ENCODE results near the gene TMTC4.
"Not testable (repeated sequence)": the region's sequence is repeated elsewhere in the genome, so short reads cannot be mapped to it uniquely, and the experiment has no call there.

Gene TMTC4

GRCh38 chr13:100620792-100621191, 53.8 kb downstream of the TMTC4 start:
- peaks cover 13% of the 10 kb centered on the region for H3K4me1 ChIP-seq (ENCODE audit: control insufficient read depth, insufficient read depth, low read length)
- no peaks in the 10 kb centered on the region for H3K27me3 ChIP-seq (ENCODE audit: control insufficient read depth, insufficient read depth, low read length)
- no peak overlapping the region for H3K9ac ChIP-seq (ENCODE audit: low read depth, low read length)
- H3K4me3 ChIP-seq (ENCODE audit: low read depth, low read length), result no peak overlapping the region
- peaks cover 13% of the 10 kb centered on the region for H3K36me3 ChIP-seq (ENCODE audit: control insufficient read depth, insufficient read depth, low read length)
- H3K27ac ChIP-seq (ENCODE audit: low read depth, low read length), result no peak overlapping the region
- H3K9me3 ChIP-seq (ENCODE audit: control insufficient read depth, insufficient read depth, low read length), result peaks cover 13% of the 10 kb centered on the region

- H3K27me3 ChIP-seq (ENCODE audit: control insufficient read depth, insufficient read depth, low read length), result no peaks in the 10 kb centered on the region
- H3K36me3 ChIP-seq (ENCODE audit: control insufficient read depth, insufficient read depth, low read length), result peaks cover 11% of the 10 kb centered on the region
- H3K27ac ChIP-seq (ENCODE audit: low read depth, low read length), result no peak overlapping the region
- no peak overlapping the region for H3K4me3 ChIP-seq (ENCODE audit: low read depth, low read length)
- no peak overlapping the region for H3K9ac ChIP-seq (ENCODE audit: low read depth, low read length)
- peaks cover 4% of the 10 kb centered on the region for H3K4me1 ChIP-seq (ENCODE audit: control insufficient read depth, insufficient read depth, low read length)
- H3K9me3 ChIP-seq (ENCODE audit: control insufficient read depth, insufficient read depth, low read length), result peaks cover 13% of the 10 kb centered on the region
These were observed 54.7 kb downstream of the TMTC4 start for GRCh38 chr13:100619940-100620339.

DNA sequence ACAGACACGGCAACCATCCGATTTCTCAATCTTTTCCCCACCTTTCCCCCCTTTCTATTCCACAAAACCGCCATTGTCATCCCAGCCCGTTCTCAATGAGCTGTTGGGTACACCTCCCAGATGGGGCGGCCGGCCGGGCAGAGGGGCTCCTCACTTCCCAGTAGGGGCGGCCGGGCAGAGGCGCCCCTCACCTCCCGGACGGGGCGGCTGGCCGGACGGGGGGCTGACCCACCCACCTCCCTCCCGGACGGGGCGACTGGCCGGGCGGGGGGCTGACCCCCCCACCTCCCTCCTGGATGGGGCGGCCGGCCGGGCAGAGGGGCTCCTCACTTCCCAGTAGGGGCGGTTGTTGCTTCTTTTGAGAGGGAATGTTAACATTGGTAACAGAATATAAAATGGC, 55.7 kb downstream of the TMTC4 start:
- not testable (repeated sequence) for H3K36me3 ChIP-seq (ENCODE audit: control insufficient read depth, insufficient read depth, low read length); H3K4me1 ChIP-seq (ENCODE audit: control insufficient read depth, insufficient read depth, low read length); H3K9ac ChIP-seq (ENCODE audit: low read depth, low read length); H3K4me3 ChIP-seq (ENCODE audit: low read depth, low read length); H3K27me3 ChIP-seq (ENCODE audit: control insufficient read depth, insufficient read depth, low read length); H3K27ac ChIP-seq (ENCODE audit: low read depth, low read length)
- peaks cover 13% of the 10 kb centered on the region for H3K9me3 ChIP-seq (ENCODE audit: control insufficient read depth, insufficient read depth, low read length)

DNA sequence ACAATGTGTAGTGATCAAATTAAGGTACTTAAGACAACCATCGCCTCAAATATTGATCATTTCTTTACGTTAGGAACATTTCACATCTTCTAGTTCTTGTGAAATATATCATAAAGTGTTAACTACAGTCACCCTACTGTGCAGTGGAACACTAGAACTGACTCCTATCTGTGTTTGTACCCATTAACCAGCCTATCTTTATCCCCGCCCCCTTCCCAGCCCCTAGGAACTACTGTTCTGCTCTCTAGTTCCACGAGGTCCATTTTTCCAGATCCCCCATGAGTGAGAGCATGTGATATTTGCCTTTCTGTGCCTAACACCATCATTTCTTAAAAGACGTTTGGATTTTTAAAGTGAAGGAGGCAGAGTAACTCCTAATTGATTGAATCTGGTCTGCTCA, 61.6 kb downstream of the TMTC4 start:
- Histone ChIP-seq H3K4me1 (ENCODE audit: control insufficient read depth, insufficient read depth, low read length) (no peaks in the 10 kb centered on the region), H3K9me3 (ENCODE audit: control insufficient read depth, insufficient read depth, low read length) (peaks cover 6% of the 10 kb centered on the region; the same call in 1 of the 2 replicates), H3K4me3 (ENCODE audit: low read depth, low read length) (no peak overlapping the region), H3K9ac (ENCODE audit: low read depth, low read length) (no peak overlapping the region), H3K27ac (ENCODE audit: low read depth, low read length) (no peak overlapping the region), H3K36me3 (ENCODE audit: control insufficient read depth, insufficient read depth, low read length) (peaks cover 5% of the 10 kb centered on the region), H3K27me3 (ENCODE audit: control insufficient read depth, insufficient read depth, low read length) (no peaks in the 10 kb centered on the region)

GRCh38 chr13:100611678-100612492, 62.7 kb downstream of the TMTC4 start:
- Histone ChIP-seq H3K4me1 (ENCODE audit: control insufficient read depth, insufficient read depth, low read length) (no peaks in the 10 kb centered on the region), H3K36me3 (ENCODE audit: control insufficient read depth, insufficient read depth, low read length) (peaks cover 5% of the 10 kb centered on the region; the same call in 1 of the 2 replicates), H3K9ac (ENCODE audit: low read depth, low read length) (no peak overlapping the region), H3K27ac (ENCODE audit: low read depth, low read length) (no peak overlapping the region), H3K9me3 (ENCODE audit: control insufficient read depth, insufficient read depth, low read length) (no peaks in the 10 kb centered on the region), H3K4me3 (ENCODE audit: low read depth, low read length) (no peak overlapping the region), H3K27me3 (ENCODE audit: control insufficient read depth, insufficient read depth, low read length) (no peaks in the 10 kb centered on the region)

GRCh38 chr13:100610391-100611347, 63.9 kb downstream of the TMTC4 start:
- Histone ChIP-seq H3K4me3 (ENCODE audit: low read depth, low read length) (no peak overlapping the region), H3K27ac (ENCODE audit: low read depth, low read length) (no peak overlapping the region), H3K9ac (ENCODE audit: low read depth, low read length) (no peak overlapping the region), H3K27me3 (ENCODE audit: control insufficient read depth, insufficient read depth, low read length) (no peaks in the 10 kb centered on the region), H3K36me3 (ENCODE audit: control insufficient read depth, insufficient read depth, low read length) (peaks cover 5% of the 10 kb centered on the region; the same call in 1 of the 2 replicates), H3K4me1 (ENCODE audit: control insufficient read depth, insufficient read depth, low read length) (no peaks in the 10 kb centered on the region), H3K9me3 (ENCODE audit: control insufficient read depth, insufficient read depth, low read length) (no peaks in the 10 kb centered on the region)

DNA sequence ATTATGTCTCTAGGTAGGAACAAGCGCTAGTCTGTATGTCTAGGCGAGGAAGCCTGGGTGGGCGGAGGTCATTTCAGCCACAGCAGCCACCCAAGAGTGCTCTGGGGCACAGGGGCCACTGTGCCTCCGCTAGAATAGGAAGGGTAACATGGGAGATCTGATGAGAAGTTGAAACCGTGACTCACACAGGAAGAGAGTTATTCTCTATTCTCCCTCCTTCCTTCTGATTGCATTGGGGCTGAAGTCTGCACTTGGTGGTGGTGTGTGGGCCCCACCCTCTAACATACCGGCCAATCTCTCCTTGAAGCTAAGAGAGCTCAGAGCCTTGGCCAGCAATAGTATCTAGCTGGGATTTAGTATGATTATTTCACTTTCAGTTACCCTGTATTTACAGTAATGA, 65.7 kb downstream of the TMTC4 start:
- Histone ChIP-seq H3K4me1 (ENCODE audit: control insufficient read depth, insufficient read depth, low read length) (no peaks in the 10 kb centered on the region), H3K4me3 (ENCODE audit: low read depth, low read length) (no peak overlapping the region), H3K27ac (ENCODE audit: low read depth, low read length) (no peak overlapping the region), H3K9ac (ENCODE audit: low read depth, low read length) (no peak overlapping the region), H3K36me3 (ENCODE audit: control insufficient read depth, insufficient read depth, low read length) (peaks cover 5% of the 10 kb centered on the region; the same call in 1 of the 2 replicates), H3K27me3 (ENCODE audit: control insufficient read depth, insufficient read depth, low read length) (no peaks in the 10 kb centered on the region), H3K9me3 (ENCODE audit: control insufficient read depth, insufficient read depth, low read length) (no peaks in the 10 kb centered on the region)

DNA sequence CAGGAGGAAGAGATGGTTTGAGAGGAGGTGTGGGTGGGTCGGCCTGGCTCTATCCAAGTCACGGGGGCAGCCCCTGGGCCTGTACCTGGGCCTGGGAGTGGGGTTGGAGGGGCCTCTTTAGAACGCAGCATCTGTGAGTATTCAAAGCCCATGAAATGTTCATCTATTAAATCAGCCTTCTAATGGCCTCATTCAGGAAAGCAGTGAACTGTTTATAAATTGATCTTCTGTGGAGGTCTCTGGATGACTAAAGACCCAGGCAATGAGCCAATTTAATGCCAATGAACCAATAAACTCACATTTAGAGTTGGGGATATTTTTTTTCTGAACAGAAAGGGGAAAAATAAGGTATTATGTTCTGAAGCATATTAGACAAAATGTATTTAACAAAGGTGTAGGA, 66.1 kb downstream of the TMTC4 start:
- H3K9me3 ChIP-seq (ENCODE audit: control insufficient read depth, insufficient read depth, low read length), result no peaks in the 10 kb centered on the region
- no peak overlapping the region for H3K4me3 ChIP-seq (ENCODE audit: low read depth, low read length)
- H3K4me1 ChIP-seq (ENCODE audit: control insufficient read depth, insufficient read depth, low read length), result no peaks in the 10 kb centered on the region
- H3K9ac ChIP-seq (ENCODE audit: low read depth, low read length), result no peak overlapping the region
- H3K27me3 ChIP-seq (ENCODE audit: control insufficient read depth, insufficient read depth, low read length), result no peaks in the 10 kb centered on the region
- H3K27ac ChIP-seq (ENCODE audit: low read depth, low read length), result no peak overlapping the region
- H3K36me3 ChIP-seq (ENCODE audit: control insufficient read depth, insufficient read depth, low read length), result peaks cover 5% of the 10 kb centered on the region; the same call in 1 of the 2 replicates

DNA sequence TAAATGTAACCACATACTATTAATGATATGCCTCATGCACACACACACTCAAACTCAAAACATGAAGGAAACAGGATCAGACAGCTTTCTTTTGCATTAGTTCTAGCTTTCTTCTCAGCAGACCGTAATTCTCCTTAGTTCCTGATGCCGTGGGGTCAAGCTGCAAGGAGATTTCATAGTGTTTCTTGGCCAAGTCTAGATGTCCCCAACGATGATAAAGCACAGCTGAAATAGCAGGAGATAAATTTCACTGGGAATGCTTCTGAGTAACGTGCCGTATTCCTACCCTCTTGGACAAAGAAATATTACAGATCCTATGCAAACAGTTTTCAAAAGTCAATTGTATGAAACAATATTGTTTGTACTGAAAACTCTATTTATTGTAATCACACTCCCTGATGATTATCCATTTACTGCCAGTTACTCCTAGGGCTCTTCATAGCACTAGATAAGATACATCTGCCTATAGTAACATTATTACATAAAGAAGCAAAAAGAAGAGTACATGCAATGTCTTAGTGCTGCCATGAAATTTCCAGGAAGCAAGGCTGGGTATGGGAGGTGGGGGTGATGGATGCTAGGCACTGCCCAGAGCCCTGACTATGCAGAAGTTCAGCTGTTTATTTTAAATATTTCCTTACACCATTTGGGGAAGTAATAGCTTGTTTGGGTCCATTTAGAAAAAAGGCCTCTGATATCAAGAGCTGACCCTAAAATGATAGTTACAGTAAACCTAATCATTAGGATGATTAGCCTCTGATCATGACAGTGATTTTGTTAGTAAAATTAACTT, 69.5 kb downstream of the TMTC4 start:
- H3K4me1 ChIP-seq (ENCODE audit: control insufficient read depth, insufficient read depth, low read length), result no peaks in the 10 kb centered on the region
- no peaks in the 10 kb centered on the region for H3K9me3 ChIP-seq (ENCODE audit: control insufficient read depth, insufficient read depth, low read length)
- H3K36me3 ChIP-seq (ENCODE audit: control insufficient read depth, insufficient read depth, low read length), result no peaks in the 10 kb centered on the region
- no peak overlapping the region for H3K4me3 ChIP-seq (ENCODE audit: low read depth, low read length)
- no peak overlapping the region for H3K27ac ChIP-seq (ENCODE audit: low read depth, low read length)
- H3K27me3 ChIP-seq (ENCODE audit: control insufficient read depth, insufficient read depth, low read length), result no peaks in the 10 kb centered on the region
- H3K9ac ChIP-seq (ENCODE audit: low read depth, low read length), result no peak overlapping the region

DNA sequence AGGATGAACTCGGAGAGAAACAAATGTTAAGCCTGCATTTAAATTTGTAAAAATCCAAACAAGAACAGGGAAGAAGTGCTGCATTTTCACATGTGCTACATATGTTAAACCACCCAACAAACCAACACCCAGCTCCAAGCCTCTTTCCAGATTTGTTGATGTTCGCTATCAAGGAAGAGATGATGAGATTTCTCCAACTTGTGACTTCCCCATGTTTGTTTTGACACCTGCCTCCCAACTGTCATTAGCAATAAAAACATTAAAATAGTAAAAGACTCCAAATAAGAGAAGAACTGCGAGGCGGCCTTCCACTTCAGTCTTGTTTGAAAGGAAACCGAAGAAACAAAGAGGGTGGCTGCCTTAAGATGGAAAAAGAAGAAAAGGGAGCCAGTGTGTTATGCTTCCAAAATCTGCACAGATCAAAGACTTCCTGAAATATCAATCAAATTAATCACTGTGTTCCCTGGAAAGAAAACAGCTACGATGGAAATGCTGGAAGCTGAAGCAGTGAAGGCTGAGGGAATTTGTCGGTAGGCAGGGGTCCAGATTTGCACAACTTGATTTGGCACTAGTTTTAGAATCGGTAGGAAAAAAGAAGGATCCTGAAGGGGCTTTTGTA, 72.0 kb downstream of the TMTC4 start:
- Histone ChIP-seq H3K9ac (ENCODE audit: low read depth, low read length) (no peak overlapping the region), H3K4me1 (ENCODE audit: control insufficient read depth, insufficient read depth, low read length) (no peaks in the 10 kb centered on the region), H3K27me3 (ENCODE audit: control insufficient read depth, insufficient read depth, low read length) (no peaks in the 10 kb centered on the region), H3K4me3 (ENCODE audit: low read depth, low read length) (no peak overlapping the region), H3K9me3 (ENCODE audit: control insufficient read depth, insufficient read depth, low read length) (no peaks in the 10 kb centered on the region), H3K27ac (ENCODE audit: low read depth, low read length) (no peak overlapping the region), H3K36me3 (ENCODE audit: control insufficient read depth, insufficient read depth, low read length) (no peaks in the 10 kb centered on the region)
